Sigmoid colon (tissue), 4 donors: ENCODE measurements around the gene SLC7A6.

Experiments
- POLR2AphosphoS5 ChIP-seq, 4 donors: sonication (generic); formaldehyde crosslinking; IDR thresholded peaks; one replicate each; pipeline ENCODE4 v1.6.1; 2017; ENCODE audit warnings: antibody characterized with exemption in 4 of 4
- TF ChIP-seq, protein P1 (sequence below), 4 experiments: fragments of 450-650 bp in 3 of 4; fragments of 200-600 bp in 1 of 4; IDR thresholded peaks; one replicate each; pipeline ENCODE4 v1.5.1; 2016 to 2019; ENCODE audit warnings: antibody characterized with exemption in 4 of 4, mild to moderate bottlenecking in 3 of 4, moderate library complexity in 2 of 4

DNA sequence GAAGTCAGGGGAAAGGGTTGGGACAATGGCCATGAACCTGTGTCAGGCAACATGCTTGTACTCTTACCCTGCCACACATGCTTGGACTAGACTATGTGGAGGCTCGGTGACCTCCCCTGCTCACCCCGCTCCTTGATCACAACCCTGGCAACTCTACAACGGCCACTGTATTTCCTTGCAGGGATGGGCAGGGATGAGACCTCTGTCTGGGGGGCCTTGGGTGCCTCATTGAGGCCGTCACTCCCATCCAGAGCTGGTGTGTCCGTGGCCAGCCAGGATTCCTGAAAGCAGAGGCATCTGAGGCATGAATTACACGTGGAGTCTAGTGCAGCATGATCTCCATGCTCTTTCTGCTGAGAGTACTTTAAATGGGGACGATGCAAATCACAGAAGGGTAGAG lies 18.2 kb upstream of the SLC7A6 start:
- no peak for TF ChIP-seq POLR2AphosphoS5 (IDR thresholded peaks at IDR 0.05)
- TF ChIP-seq, protein P1, sequence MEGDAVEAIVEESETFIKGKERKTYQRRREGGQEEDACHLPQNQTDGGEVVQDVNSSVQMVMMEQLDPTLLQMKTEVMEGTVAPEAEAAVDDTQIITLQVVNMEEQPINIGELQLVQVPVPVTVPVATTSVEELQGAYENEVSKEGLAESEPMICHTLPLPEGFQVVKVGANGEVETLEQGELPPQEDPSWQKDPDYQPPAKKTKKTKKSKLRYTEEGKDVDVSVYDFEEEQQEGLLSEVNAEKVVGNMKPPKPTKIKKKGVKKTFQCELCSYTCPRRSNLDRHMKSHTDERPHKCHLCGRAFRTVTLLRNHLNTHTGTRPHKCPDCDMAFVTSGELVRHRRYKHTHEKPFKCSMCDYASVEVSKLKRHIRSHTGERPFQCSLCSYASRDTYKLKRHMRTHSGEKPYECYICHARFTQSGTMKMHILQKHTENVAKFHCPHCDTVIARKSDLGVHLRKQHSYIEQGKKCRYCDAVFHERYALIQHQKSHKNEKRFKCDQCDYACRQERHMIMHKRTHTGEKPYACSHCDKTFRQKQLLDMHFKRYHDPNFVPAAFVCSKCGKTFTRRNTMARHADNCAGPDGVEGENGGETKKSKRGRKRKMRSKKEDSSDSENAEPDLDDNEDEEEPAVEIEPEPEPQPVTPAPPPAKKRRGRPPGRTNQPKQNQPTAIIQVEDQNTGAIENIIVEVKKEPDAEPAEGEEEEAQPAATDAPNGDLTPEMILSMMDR (IDR thresholded peaks at IDR 0.05): no peak
